HT-29 (cell line): ENCODE results near the gene WFS1. TPM values are rescaled to one million over a fixed set of nuclear protein-coding genes. Genes with fewer than 3 reads are reported as not detected.

Experiments
- DNase-seq: peaks from one replicate; pipeline ENCODE4 v3.0.0-alpha.2; 2015; ENCODE audit warnings: low spot score
- total RNA-seq: library from RNA; depleted of rRNA; stranded (reverse); fragments of >200 nt; shearing (Covaris generic); gene quantifications from 2 replicates; pipeline ENCODE4 v1.2.3, GENCODE V29; 2014

The WFS1 gene
- total RNA-seq, 1 experiment from 2014 or later = 49.8 TPM

DNA sequence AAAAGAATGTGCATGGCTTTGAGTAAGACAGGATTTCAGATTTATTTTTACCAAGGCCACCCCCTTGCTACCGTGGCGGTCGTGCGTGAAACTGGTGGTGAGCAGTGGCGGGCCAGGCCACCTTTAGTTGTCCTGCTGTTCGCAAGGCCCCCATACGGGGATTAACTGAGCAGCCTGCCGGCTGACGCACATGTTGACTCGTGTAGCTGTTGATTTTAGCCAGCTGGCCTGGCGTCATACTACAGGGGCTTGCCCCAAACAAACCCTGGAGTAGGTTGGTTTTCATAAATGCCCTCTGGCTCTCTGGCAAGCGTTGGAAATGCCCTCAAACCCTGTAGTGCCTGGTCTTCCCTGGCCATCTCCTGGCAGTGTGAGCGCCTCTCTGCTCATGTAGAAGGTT, 28.4 kb downstream of the WFS1 start:
- DNase-seq = no peak

DNA sequence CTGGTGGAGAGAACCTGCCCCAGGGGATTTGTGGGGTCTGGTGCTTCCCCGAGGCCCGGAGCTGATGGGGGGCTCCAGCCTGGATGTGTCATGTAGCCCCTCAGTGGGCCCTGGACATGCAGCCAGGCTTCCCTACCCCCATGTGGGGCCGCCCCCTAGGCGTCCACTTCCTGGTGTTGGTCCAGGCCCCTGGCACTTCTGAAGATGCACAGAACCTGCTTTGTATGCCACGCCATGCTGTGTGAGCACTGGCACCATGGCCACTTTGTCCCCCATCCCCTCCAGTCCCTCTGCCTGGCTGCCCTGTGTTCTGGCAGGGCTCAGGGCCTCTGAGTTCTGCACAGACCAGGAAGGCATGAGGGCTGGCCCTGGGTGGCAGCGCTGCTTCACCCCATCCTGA, 29.2 kb downstream of the WFS1 start:
- DNase-seq = no peak

DNA sequence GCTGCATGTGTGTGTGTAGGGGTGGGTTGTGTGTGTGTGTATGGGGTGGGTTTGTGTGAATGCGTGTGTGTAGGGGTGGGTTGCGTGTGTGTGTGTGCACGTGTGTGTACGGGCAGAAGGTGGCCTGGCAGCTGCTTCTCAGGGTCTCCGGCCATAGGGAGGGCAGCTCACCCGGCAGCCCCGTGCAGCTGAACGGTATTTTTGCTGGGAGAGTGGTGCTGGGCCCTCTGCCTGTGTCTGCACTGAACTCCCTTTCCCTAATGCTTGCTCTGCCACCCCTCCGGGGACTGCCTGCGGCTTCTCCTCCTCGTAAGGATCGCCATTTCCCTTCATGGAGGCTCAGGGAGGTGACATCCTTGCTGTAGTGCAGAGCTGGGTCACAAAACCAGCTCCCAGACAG, 30.2 kb downstream of the WFS1 start:
- no peak for DNase-seq

DNA sequence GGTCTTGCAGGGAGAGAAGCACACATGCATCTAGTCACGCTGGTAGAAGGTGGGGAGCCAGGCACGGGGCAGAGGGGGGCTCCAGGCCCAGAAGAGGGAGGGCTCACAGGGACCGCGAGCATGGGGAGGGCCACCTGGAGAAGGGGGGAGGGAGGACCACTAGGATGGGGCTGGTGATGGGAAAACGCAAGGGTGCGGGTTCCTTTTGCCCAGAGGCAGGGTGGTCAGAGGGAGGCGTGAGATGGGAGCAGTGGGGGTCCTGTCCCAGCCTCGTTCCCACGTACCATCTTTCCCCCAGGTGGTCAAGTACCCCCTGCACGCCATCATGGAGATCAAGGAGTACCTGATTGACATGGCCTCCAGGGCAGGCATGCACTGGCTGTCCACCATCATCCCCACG, 30.7 kb downstream of the WFS1 start:
- DNase-seq = no peak

DNA sequence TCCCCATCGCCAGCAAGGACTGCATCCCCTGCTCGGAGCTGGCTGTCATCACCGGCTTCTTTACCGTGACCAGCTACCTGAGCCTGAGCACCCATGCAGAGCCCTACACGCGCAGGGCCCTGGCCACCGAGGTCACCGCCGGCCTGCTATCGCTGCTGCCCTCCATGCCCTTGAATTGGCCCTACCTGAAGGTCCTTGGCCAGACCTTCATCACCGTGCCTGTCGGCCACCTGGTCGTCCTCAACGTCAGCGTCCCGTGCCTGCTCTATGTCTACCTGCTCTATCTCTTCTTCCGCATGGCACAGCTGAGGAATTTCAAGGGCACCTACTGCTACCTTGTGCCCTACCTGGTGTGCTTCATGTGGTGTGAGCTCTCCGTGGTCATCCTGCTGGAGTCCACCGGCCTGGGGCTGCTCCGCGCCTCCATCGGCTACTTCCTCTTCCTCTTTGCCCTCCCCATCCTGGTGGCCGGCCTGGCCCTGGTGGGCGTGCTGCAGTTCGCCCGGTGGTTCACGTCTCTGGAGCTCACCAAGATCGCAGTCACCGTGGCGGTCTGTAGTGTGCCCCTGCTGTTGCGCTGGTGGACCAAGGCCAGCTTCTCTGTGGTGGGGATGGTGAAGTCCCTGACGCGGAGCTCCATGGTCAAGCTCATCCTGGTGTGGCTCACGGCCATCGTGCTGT, 31.5 kb downstream of the WFS1 start:
- no peak for DNase-seq

DNA sequence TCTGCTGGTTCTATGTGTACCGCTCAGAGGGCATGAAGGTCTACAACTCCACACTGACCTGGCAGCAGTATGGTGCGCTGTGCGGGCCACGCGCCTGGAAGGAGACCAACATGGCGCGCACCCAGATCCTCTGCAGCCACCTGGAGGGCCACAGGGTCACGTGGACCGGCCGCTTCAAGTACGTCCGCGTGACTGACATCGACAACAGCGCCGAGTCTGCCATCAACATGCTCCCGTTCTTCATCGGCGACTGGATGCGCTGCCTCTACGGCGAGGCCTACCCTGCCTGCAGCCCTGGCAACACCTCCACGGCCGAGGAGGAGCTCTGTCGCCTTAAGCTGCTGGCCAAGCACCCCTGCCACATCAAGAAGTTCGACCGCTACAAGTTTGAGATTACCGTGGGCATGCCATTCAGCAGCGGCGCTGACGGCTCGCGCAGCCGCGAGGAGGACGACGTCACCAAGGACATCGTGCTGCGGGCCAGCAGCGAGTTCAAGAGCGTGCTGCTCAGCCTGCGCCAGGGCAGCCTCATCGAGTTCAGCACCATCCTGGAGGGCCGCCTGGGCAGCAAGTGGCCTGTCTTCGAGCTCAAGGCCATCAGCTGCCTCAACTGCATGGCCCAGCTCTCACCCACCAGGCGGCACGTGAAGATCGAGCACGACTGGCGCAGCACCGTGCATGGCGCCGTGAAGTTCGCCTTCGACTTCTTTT, 32.2 kb downstream of the WFS1 start:
- DNase-seq = no peak

DNA sequence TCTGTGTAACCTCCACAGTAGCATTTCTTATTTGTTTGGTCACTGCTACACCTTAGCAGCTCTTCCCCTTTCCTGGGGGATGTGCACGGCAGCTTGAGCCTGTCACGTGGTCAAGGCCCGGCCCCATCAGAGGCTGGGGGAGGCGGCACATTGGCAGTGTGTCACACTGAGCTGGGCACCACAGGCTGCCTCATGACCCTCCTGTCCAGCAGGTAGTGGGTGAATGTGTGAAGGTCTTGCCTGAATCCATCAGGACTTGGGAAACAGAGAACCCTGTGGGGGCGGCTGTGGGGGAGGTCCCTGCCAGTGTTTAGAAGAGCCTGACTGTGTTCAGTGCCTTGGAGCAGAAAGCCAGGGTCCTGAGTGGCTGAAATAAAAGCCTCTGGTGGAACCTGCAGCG, 33.2 kb downstream of the WFS1 start:
- DNase-seq = no peak

DNA sequence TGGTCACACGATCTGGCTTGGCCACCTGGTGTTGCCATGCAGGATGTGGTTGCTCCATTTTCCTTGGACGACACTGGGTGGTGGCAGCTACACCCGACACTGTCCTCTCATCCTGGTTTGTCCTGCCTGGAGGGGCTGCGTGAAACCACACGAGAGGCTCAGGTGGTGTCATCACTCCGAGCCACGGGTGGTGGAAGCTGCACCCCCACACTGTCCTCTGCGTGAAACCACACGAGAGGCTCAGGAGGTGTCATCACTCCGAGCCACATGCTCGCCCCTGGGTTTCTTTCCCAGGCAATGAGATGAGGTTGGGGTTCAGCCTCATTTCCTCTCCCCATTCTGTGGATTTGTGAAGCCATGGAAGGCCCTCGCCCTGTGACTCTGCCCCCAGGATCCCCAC, 34.3 kb downstream of the WFS1 start:
- no peak for DNase-seq

DNA sequence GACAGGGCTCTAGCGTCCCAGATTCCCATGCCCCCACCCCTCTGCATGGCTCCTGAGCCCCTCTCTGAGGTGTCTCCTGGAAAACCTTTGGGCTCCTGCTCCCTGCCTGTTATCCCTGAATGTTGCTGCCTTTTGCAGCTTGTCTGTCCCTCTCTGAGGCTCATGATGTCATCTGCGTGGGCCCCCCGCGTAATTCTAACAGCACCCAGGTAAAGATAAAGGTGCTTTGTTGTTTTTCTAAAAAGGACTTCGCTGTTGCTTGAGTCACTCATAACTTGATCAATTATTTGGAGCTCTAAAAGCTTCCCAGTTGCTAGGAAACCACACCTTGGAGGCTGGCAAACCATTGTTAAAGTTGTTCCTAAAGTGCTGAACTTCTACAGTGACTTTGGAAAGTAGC, 36.6 kb downstream of the WFS1 start:
- DNase-seq = no peak

DNA sequence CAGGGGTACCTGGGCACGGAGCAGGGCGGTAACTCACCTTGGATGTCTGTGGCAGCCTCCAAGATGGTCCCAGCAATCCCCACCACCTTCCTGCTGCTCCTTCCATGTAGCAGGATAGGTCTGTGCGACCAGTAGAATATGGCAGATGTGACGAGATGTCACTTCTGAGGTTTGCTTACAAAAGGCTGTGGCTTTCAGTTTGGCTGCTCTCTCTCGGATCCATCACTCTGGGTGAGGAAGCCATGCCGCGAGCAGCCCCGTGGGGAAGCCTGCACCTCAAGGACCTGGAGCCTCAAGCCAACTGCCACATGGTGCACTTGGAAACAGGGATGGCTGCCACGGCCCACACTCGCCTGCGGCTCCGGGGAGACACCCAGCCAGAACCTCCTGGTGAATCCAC, 37.6 kb downstream of the WFS1 start:
- DNase-seq = no peak

DNA sequence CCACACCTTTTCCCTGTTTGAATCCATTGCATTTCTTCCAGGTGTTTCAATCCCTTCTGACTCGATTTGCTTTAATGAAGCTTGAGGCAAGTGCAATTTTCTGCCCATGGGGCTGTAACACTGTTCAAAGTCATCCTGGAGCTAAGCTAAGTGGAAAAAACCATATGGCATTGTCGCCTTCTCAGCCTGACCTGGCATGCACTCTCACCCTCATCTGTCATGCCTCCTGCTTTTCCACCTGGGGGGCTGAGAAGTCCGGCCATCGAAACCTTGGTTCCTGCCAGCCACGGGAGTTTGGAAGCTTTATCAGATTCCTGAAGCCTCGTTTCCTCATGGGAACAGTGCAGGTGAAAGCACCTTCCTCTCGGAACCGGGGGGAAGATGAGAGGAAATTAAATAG, 38.2 kb downstream of the WFS1 start:
- no peak for DNase-seq

DNA sequence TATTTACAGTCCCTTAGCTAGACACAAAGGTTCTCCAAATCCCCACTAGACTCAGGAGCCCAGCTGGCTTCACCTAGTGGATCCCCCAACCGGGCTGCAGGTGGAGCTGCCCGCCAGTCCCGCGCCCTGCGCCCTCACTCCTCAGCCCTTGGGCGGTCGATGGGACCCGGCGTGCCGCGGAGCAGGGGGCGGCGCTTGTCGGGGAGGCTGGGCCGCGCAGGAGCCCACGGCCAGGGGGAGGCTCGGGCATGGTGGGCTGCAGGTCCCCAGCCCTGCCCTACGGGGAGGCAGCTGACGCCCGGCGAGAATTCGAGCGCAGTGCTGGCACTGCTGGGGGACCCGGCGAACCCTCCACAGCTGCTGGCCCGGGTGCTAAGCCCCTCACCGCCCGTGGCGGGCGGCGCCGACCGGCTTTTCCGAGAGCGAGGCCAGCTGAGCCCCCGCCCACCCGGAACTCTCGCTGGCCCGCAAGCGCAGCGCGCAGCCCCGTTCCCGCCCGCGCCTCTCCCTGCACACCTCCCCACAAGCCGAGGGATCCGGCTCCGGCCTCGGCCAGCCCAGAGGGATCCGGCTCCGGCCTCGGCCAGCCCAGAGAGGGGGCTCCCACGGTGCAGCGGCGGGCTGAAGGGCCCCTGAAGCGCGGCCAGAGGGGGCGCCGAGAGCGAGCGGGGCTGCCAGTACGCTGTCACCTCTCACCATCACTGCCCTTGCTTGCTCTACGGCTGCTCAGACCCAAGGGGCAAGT, 39.4 kb downstream of the WFS1 start:
- no peak for DNase-seq

DNA sequence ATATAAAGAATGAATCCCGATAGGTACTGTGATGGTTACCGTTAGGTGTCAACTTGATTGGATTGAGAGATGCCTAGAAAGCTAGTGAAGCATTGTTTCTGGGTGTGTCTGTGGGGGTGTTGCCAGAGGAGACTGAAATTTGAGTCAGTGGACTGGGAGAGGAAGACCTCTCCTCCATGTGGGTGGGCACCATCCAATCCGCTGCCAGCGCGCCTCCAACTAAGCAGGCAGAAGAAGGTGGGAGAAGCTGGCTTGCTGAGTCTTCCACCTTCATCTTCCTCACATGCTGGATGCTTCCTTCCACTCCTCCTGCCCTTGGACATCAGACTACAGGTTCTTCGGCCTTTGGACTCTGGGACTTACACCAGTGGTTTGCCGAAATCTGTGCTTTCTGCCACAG, 40.1 kb downstream of the WFS1 start:
- DNase-seq = no peak

DNA sequence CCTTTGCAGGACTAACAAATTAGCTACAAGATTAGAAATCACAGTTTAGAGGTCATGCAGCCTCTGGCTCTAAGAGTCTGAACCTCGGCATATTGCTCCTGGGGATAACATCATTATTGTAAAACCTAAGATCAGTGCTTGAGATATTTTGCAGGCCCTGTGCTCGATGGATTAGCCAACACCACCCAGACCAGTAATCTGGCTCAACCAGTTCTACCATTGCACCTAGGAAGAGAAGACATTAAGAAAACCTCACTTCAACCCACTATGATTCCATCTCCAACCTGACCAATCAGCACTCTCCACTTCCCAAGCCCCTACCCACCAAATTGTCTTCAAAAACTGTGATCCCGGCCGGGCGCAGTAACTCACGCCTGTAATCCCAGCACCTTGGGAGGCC, 43.6 kb downstream of the WFS1 start:
- DNase-seq = peak; percentile 71

DNA sequence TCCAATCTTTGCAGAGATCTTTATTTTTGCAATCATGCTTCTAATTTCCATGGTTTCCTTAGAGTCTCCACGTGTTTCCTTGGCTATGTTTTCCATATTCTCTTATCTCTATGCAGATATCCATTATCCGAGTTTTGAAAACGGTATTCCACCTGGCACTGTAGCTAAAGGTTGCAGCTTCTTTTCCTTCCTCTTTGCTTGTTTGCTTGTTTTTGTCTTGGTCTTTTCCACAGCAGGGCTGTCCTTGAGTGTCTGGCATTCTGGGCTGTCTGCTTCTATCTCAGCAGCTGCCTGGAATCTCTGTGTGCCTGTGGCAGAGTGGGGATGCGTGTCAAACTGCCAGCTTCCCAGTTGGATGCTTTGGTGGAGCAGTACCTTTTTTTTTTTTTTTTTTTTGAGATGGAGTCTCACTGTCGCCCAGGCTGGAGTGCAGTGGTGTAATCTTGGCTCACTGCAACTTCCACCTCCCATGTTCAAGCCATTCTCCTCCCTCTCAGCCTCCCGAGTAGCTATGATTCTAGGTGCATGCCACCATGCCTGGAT, 46.9 kb downstream of the WFS1 start:
- no peak for DNase-seq

DNA sequence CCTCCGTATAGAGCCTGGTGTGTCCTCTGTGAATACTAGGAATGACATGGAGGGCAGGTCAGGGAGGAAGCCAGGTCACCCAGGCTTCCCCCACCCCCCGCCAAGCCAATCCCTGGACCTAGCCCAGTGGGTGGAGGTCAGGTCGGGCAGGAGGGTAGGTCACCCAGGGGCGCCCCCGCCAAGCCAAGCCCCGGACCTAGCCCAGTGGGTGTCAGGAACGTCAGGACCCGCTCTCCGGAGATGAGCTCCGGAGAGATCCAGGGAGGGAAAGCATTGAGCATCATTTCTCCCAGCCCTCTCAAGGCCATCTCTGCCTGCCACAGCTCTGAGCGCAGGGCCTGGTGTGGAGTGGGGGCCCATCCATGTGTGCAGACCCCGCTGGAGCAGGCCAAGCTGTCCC, 48.6 kb downstream of the WFS1 start:
- DNase-seq = no peak

DNA sequence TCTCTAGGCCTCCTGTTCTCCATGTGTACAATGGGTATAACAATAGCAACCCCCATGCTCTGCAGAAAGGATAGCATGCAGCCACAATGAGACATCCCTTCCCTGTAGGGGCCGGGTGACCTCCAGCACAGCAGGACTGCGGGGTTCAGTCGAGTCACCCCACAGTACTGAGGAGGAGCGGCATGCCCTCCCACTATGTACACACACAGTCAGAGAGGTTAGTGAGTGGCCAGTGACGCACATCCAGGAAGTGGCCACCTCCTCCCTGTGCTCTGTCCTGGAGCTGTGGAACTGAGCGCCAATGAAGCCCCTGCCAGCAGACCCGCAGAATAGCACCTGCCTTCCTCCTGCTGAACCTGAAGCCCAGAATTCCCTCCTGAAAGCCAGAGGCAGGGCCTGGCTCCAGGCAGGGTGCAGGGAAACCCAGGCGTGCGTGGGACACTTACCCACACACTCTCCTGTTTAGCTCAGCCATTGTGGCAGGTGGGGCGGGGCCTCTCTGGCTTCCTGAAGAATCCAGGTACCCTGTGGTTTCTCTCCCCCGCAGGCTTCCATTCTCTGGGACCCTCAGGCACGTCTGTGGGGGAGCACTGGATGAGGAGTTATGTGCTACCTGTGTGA, 50.0 kb downstream of the WFS1 start:
- DNase-seq = no peak

DNA sequence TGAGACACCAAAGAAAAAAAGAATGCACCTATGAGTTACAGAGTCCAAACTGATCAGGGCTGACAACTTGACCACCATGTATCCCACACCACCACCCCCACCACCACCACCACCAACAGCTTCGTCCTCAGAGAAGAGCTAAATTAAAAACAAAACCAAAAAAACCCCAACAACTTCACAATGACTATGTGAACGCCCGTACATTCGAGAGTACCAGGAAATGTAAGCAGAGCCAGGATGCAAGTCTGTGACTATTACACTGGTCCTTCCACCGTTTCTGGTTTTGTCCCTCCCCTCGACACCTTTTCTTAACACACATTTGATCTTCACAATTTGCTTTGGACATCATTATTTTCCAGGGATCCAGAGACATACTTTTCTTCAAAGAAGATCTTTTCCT, 51.0 kb downstream of the WFS1 start:
- no peak for DNase-seq

DNA sequence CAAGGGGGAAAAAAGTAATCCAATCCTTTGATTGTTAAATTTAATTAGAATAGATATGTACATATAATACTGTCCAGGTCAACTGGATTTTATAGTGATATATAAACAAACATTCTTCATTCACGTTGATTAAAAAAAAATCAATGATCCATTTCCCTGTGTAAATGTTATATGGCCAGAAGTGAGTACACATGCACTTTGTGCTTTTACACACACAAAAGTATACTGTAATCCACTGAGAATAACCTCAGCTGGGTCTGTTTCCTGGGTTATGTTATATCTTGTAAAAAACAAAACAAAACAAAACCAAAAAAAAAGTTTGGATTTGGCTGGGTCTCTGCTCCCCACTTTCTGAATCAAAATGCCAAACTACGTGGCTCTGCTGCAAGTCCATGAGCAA, 51.7 kb downstream of the WFS1 start:
- DNase-seq = no peak

DNA sequence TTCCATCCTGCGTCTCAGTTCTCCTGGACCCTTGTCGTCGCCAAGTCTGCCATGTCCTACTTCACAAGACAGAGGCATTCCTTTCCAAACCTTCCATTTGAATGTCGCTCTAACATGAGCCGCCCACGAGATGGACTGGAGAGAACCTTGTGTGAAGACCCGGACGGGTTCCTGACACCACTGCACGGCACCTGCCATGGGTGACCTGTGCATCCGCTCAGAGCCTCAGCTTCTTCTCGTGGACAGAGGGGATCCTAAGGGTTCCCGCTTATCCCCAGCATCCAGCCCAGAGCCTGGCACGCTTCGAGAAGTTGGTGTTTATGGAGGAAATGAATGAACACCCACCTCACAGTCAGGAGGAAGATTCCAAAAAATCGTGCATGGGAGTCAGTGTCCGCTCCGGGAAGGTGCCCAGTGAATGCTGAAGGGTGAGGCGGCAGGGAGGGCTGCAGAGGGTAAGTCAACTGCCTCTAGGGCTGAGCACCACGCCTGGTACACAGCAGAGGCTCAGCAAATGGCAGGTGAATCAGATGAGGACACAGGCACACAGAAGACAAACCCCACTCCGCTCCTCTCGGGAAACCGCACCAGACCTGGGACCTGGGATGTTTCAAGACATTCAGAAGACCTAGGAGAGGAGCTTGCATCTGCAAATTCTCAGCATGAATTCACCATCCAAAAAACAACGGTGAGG, 52.6 kb downstream of the WFS1 start:
- DNase-seq = no peak

DNA sequence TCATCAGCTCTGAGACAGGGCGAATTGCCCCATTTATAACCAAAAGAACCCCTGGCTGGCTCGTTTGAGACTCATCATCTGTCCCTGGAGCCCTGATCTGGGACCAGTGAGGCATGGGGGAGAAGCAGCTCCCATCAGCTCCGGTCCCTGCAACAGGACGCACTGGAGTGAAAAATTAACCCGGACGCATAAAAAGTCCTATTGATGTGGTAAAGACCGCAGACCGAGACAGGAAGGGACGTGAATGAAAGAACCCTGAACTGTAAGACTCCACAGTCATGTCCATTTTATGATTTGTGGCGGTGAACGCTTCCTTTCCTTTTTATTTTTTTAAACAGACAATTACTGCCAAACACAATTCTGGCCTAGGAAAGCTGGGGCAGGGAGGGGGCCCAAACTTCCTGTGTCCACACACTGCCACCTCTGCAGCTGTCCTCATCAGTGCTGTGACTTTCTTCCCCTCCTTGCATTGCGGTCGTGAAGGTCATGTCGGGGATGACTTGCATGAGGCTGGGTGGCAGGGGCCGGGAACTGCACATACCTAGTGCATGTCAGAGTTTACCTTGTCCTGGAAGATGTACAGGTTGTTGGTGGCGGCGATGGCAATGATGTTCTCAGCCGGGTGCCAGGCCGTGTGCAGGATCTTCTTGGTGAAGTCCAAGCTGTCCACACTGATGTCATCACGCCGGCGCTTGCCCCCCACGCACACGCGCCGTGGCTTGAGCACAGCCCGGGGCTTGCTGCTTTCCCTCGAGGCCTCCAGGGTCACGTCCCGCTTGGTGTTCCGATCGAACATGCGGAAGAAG, 53.3 kb downstream of the WFS1 start:
- DNase-seq = no peak
